Measurements from ENCODE around the gene ELMO1. TPM values are rescaled to one million over a fixed set of nuclear protein-coding genes. Genes with fewer than 3 reads are reported as not detected.

ELMO1 gene
- total and polyA plus RNA-seq, 2 of the 13 experiments (the other 11 are each of a cell fraction or from before 2014, with no cell fraction given), result 0.11 to 0.17 TPM

DNA sequence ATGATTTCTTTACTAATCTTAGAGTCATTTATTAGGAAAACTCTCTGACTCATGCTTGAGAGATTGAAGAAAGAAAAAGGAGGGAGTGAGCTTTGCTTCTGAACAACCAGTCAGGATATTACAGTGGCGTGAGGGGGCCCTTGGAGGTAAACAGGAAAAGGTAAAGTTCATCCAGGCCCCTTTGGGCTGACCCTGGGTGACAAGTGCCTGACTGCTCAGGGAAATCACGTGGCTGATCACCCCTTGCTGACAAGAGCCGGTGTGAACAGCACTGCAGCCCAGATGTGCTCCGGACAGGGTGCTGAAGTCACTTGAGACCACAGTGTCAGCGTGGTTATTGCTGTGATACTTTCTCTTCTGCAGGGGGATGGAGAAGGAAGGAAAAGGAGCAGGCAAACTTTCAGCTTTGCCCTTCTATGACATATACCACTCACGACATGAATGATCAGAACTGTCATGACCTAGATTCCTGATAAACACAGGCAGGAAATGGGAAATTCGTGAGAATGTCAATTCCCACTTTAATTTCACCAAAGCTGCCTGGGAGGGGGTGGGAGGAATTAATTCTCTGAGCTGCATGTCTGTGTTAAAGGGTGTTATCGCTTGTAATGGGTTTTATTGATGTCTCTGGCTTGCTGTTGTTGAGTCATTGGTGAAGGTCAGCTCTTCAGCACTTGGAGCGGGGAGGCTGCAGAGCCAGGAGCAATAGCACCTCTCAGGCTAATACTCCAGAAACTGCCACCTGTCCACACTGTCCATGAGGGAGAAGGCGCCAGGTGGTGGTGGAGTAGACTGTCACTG is 584.6 kb downstream of the ELMO1 start (continued):
- TF ChIP-seq ZNF607 (CRISPR knock-in tag; IDR thresholded peaks at IDR 0.05; ENCODE audit: borderline replicate concordance) (peak; percentile 95; the same call in 1 of the 2 replicates), ZNF687 (CRISPR knock-in tag; IDR thresholded peaks at IDR 0.05) (peak; percentile 96), POLR2AphosphoS5 (IDR thresholded peaks at IDR 0.05; ENCODE audit: low read depth, low read length) (peak; percentile 44; the same call in 1 of the 2 replicates), ZNF841 (CRISPR knock-in tag; IDR thresholded peaks at IDR 0.05; ENCODE audit: borderline replicate concordance) (no peak), ZNF124 (CRISPR knock-in tag; IDR thresholded peaks at IDR 0.05) (peak; percentile 80; the same call in 1 of the 2 replicates), EHMT2 (IDR thresholded peaks at IDR 0.05; ENCODE audit: borderline replicate concordance, low read depth, low read length) (no peak), TGIF2 (CRISPR knock-in tag; IDR thresholded peaks at IDR 0.05) (0 out of 2 replicates have a peak, but pooled peaks have one; percentile 70), MIXL1 (CRISPR knock-in tag; IDR thresholded peaks at IDR 0.05) (peak; percentile 60; the same call in 1 of the 2 replicates), NFE2 (CRISPR knock-in tag; IDR thresholded peaks at IDR 0.05) (no peak), ZNF121 (CRISPR knock-in tag; IDR thresholded peaks at IDR 0.05) (no peak), ZNF451 (CRISPR knock-in tag; IDR thresholded peaks at IDR 0.05) (peak; percentile 81; the same call in 1 of the 2 replicates), ELF3 (CRISPR knock-in tag; IDR thresholded peaks at IDR 0.05) (peak; percentile 87), NCOA2 (CRISPR knock-in tag; IDR thresholded peaks at IDR 0.05) (peak; percentile 85), PAWR (CRISPR knock-in tag; IDR thresholded peaks at IDR 0.05; ENCODE audit: borderline replicate concordance) (no peak), TCF7 (IDR thresholded peaks at IDR 0.05; ENCODE audit: low read depth) (peak; percentile 50), SKI (IDR thresholded peaks at IDR 0.05; ENCODE audit: partially characterized antibody) (no peak), CBFB (CRISPR knock-in tag; IDR thresholded peaks at IDR 0.05) (no peak), ZNF34 (CRISPR knock-in tag; IDR thresholded peaks at IDR 0.05; ENCODE audit: borderline replicate concordance) (no peak), ZNF343 (CRISPR knock-in tag; IDR thresholded peaks at IDR 0.05) (no peak), SIN3A (IDR thresholded peaks at IDR 0.05; ENCODE audit: borderline replicate concordance, low read depth, low read length) (no peak), MTA1 (CRISPR knock-in tag; IDR thresholded peaks at IDR 0.05; ENCODE audit: borderline replicate concordance) (peak; percentile 62; the same call in 1 of the 2 replicates), CREM (IDR thresholded peaks at IDR 0.05) (peak; percentile 58; the same call in 1 of the 2 replicates), CREM (CRISPR knock-in tag; IDR thresholded peaks at IDR 0.05) (no peak), POLR2A (IDR thresholded peaks at IDR 0.05; ENCODE audit: insufficient read depth in 1 of 2, low read depth in 2 of 2, low read length in 2 of 2) (peak in 1 of 2 experiments; percentile 65; a peak in 1 of 4 replicates), PPARG (CRISPR knock-in tag; conservative IDR thresholded peaks at IDR 0.05) (peak; percentile 85), ZNF615 (CRISPR knock-in tag; IDR thresholded peaks at IDR 0.05; ENCODE audit: borderline replicate concordance) (no peak), ZNF691 (CRISPR knock-in tag; IDR thresholded peaks at IDR 0.05; ENCODE audit: borderline replicate concordance, low read depth) (peak; percentile 86; the same call in 1 of the 2 replicates), EZH2 (conservative IDR thresholded peaks at IDR 0.05; ENCODE audit: low read depth, low read length) (no peak), HDAC2 (CRISPR knock-in tag; IDR thresholded peaks at IDR 0.05) (peak; percentile 79)

Data from HepG2 (cell line).